Measurements from ENCODE around the gene WWP2.
"Not testable (repeated sequence)": the region's sequence is repeated elsewhere in the genome, so short reads cannot be mapped to it uniquely, and the experiment has no call there.

Gene WWP2

GRCh38 chr16:69931631-69932030, 169.5 kb downstream of the WWP2 start:
- no peak for DNase-seq

GRCh38 chr16:69932228-69932627, 170.1 kb downstream of the WWP2 start:
- no peak for DNase-seq

GRCh38 chr16:69932691-69933392, 170.7 kb downstream of the WWP2 start:
- no peak for DNase-seq

- DNase-seq, result no peak
Measured at GRCh38 chr16:69934044-69934443, 171.9 kb downstream of the WWP2 start.

GRCh38 chr16:69934751-69935150, 172.6 kb downstream of the WWP2 start:
- no peak for DNase-seq

- no peak for DNase-seq
Measured at GRCh38 chr16:69935278-69935711, 173.2 kb downstream of the WWP2 start.

- no peak for DNase-seq
Measured at GRCh38 chr16:69935740-69936139, 173.6 kb downstream of the WWP2 start.

GRCh38 chr16:69936252-69936651, 174.1 kb downstream of the WWP2 start:
- DNase-seq, result no peak

GRCh38 chr16:69936751-69937211, 174.6 kb downstream of the WWP2 start:
- DNase-seq, result no peak

- DNase-seq, result no peak
Measured at GRCh38 chr16:69937465-69937951, 175.4 kb downstream of the WWP2 start.

- no peak for DNase-seq
Measured at GRCh38 chr16:69938981-69939820, 177.1 kb downstream of the WWP2 start.

GRCh38 chr16:69939821-69940585, 177.9 kb downstream of the WWP2 start:
- DNase-seq, result no peak

GRCh38 chr16:69940676-69941075, 178.5 kb downstream of the WWP2 start:
- no peak for DNase-seq

GRCh38 chr16:69941251-69942098, 179.3 kb downstream of the WWP2 start:
- DNase-seq, result no peak

GRCh38 chr16:69942099-69942491, 180.0 kb downstream of the WWP2 start:
- DNase-seq, result no peak

- no peak for DNase-seq
Measured at GRCh38 chr16:69942627-69943170, 180.6 kb downstream of the WWP2 start.

GRCh38 chr16:69943241-69944036, 181.3 kb downstream of the WWP2 start:
- DNase-seq, result not testable (repeated sequence)

- not testable (repeated sequence) for DNase-seq
Measured at GRCh38 chr16:69950411-69950810, 188.3 kb downstream of the WWP2 start.

GRCh38 chr16:69951017-69951671, 189.0 kb downstream of the WWP2 start, which contains the start of gene CLEC18A:
CLEC18A (plus strand) TSS chr16:69951334; CDS start chr16:69951367, 33 bp downstream.
- DNase-seq, result not testable (repeated sequence)

GRCh38 chr16:69951672-69952031, 189.5 kb downstream of the WWP2 start:
- not testable (repeated sequence) for DNase-seq
